HG03196 (cell line): ENCODE measurements around the gene IL34.
"Not testable (repeated sequence)": the region's sequence is repeated elsewhere in the genome, so short reads cannot be mapped to it uniquely, and the experiment has no call there.

Source experiments
- ATAC-seq: cut with Tn5 transposase; IDR thresholded peaks from one replicate; pipeline ENCODE4 v1.9.1; 2021; ENCODE audit not compliant: unreplicated experiment

IL34 gene

GRCh38 chr16:70656712-70657263 is 10.4 kb downstream of the IL34 start:
- no peak for ATAC-seq

DNA sequence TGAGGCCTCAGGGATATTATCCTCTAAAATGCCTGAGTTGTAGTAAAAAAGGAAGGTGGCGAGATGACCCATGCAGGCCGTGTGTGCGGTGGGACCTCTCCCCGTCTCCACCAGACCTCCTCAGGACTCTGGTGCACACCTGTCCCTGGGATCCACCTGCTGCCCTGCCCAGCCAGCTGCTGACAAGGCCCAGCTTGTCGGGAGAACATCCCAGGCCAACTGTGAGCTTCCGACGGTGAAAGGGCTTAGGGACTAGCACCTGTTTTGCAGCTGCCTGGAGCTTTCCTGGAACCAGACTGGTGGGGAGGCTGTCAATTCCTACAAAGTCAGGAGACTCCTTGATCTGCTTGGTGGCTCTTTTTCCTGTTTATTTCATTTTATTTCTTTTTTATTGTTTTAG is 11.6 kb downstream of the IL34 start:
- no peak for ATAC-seq

GRCh38 chr16:70658921-70659320 is 12.6 kb downstream of the IL34 start:
- no peak for ATAC-seq

DNA sequence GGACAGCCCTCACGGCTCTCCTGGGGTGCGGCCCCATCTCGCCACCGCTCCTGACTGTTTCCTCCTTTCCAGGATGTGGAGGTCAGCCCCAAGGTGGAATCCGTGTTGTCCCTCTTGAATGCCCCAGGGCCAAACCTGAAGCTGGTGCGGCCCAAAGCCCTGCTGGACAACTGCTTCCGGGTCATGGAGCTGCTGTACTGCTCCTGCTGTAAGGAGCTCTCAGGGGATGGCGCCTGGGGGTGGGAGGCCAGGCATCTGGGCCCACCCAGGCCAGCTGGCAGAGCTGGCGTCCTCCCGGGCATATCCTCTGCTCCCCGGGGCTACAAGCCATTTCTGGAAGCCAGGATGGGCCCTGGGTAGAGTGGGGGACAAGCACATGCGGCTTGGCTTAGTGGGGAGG is 13.2 kb downstream of the IL34 start:
- ATAC-seq: no peak

- ATAC-seq: no peak
Measured at GRCh38 chr16:70659953-70660671, 13.8 kb downstream of the IL34 start.

- no peak for ATAC-seq
Measured at GRCh38 chr16:70660672-70661350, 14.5 kb downstream of the IL34 start.

GRCh38 chr16:70661534-70661917 is 15.2 kb downstream of the IL34 start:
- ATAC-seq: no peak

GRCh38 chr16:70661918-70662641 is 15.7 kb downstream of the IL34 start:
- ATAC-seq: no peak

- no peak for ATAC-seq
Measured at GRCh38 chr16:70662991-70663523, 16.7 kb downstream of the IL34 start.

DNA sequence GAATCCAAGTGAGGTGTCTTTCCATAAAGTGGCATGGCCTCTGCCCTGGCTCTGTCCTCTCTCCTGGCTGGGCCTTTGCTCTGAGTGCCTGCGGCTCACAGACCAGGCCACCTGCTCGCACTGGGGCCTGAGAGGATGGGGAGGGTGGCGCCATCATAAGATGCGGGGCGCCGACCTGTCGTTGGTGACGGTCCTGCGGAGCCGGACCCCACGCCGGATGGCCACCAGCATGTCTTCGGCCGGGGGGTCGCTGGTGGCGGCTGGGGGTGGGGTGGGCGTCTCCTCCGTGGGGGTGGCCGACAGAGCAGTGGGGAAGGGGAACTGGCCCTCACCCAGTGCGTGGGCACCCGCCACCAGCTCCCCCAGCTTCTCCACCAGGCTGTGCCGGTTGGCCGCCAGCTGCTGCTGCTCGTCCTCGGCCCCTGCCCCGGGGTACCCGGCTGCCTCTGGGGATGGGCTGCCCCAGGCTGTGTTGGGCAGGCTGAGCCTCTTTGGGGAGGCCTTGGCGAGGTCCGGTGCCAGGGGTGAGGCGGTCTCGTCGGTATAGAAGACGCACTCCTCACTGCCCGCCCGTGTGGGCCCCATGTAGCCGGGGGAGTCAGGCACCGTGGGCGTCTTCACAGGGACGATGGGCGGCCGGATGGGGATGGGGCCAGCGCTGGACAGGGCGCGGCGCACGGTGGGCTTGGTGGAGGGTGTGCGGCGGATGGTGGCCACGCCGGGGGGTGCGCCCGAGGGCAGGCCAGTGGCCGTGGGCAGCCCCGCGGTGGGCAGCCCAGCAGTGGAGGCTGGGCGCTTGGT is 17.4 kb downstream of the IL34 start:
- no peak for ATAC-seq

DNA sequence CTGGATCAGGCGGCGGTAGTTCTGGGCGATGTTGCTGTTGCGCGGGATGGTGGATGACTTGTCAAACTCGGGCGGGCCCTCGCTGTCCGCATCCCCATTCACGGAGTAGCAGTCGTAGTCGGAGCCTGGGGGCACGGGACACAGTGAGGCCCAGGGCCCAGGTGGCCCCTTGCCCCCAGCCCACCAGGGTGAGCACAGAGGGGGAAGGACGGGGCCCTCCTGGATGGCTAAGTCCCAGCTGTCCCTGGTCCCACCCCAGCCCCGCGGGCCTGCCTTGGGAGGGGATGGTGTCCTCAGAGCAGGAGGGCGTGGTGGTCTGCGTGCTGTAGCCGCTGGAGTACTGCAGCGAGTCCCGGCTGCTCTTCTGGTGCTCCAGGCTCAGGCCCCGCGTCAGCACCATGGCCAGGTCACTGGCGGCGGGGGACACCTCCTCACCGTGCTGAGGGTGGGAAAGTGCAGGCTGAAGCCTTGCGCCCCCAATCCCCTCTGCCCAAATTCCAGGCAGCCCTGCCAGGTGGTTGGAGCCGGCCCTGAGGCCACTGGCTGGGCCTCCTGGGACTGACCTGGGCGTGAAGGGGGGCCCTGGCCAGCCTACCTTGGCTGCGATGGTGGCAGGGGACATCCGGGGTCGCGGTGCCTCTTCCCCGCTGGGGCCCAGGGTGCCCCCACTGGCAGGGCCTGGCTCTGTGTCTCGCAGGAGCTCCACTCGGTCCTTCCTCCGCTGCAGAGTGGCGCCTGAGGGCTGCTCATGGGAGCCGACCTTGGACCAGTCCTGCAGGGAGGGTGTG is 18.2 kb downstream of the IL34 start:
- ATAC-seq: no peak

- no peak for ATAC-seq
Measured at GRCh38 chr16:70665113-70665694, 18.8 kb downstream of the IL34 start.

- no peak for ATAC-seq
Measured at GRCh38 chr16:70665806-70666735, 19.7 kb downstream of the IL34 start.

DNA sequence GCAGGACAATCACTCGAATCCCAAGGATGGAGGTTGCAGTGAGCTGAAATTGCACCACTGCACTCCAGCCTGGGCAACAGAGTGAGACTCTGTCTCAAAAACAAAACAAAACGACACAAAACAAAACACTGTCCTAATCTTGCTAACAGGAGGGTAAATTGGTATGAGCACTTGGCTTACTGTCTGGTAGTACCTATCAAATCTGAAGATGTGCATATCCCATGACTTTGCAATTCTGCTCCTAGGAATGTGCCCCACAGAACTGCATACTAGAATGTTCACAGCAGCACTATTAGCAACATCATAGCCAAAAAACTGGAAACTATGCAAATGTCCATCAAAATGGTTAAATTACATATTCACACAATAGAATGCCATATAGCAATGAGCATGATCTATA is 23.8 kb downstream of the IL34 start:
- ATAC-seq: no peak

DNA sequence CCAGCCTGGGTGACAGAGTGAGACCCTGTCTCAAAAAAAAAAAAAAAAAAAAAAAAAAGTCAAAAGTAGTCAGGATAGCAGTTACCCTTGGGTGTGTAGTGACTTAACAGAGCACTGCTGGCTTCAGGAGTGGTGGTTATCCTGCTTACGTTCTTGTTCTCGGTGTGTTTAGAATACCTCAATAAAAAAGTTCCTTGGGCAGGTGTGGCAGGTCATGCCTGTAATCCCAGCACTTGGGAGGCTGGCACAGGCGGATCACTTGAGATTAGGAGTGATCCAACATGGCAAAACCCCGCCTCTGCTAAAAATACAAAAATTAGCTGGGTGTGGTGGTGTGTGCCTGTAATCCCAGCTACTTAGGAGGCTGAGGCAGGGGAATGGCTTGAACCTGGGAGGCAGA is 24.6 kb downstream of the IL34 start:
- not testable (repeated sequence) for ATAC-seq

DNA sequence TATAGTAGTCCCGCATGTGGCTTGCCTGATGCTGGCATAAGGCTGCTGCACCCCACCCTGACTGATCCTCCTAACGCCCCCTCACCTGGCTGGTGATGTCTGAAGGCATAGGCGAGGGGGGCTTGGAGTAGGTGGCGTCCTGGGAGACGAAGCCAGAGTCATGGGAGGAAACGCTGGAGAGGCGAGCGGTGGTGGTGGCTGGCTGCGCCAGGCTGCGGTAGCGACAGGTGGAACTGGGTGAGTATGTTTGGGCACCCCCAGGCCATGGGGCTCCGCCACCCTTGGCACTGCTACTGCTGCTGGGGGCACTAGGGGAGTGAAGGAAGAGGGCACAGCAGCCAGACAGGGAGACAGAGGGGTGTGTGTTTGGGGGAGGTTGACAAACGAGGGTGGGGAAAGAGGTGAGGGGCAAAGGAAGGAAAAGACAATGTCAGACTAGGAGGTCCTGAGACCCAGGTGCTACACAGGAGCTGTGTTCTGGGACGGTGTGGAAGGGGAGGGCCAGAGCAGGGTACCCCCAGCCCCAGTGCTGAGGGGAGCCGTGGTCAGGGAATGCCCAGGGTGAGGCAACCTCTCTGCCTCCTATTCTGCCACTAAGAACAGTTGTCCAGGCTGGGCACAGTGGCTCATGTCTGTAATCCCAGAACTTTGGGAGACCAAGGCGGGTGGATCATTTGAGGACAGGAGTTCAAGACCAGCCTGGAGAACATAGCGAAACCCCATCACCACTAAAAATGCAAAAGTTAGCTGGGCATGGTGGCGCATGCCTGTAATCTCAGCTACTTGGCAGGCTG is 28.1 kb downstream of the IL34 start:
- no peak for ATAC-seq

GRCh38 chr16:70675851-70676513 is 29.6 kb downstream of the IL34 start:
- ATAC-seq: no peak
